ENCODE results near the gene RRP1. TPM values are rescaled to one million over a fixed set of nuclear protein-coding genes. Genes with fewer than 3 reads are reported as not detected.

Gene RRP1
- total RNA-seq, 2 experiments from 2014 or later: 50.3 to 55.0 TPM

DNA sequence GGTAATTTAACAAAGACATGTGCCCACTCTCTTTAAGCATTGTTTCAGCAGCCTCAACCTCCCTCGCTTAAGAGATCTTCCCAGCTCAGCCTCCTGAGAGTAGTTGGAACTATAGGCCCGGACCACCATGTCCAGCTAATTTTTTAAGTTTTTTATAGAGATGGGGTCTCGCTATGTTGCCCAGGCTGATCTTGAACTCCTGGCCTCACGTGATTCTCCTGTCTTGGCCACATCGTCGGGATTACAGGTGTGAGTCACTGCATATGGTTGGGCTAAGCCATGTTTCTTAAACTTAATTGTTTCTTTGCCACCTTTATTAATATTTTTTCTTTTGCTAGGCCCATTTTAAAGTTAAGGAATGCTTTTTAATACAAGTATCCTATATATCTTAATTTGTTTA is 57.1 kb downstream of the RRP1 start:
- H3K4me1 ChIP-seq (ENCODE audit: insufficient read depth, low read length, poor library complexity, severe bottlenecking): peaks cover 5% of the 10 kb centered on the region
- TF ChIP-seq CTCF (conservative IDR thresholded peaks at IDR 0.05; ENCODE audit: low read length): no peak
- no peak for TF ChIP-seq EZH2phosphoT487 (IDR thresholded peaks at IDR 0.05; ENCODE audit: borderline replicate concordance, low read depth, low read length)
- BruUV-seq (replicated peaks): no TSS peak
- ChIA-PET CTCF (ENCODE audit: unreplicated experiment) (no interaction called here), POLR2A (no interaction called here)
- H2AFZ ChIP-seq (ENCODE audit: low read length): no peak overlapping the region
- H3K4me3 ChIP-seq (ENCODE audit: low read depth, low read length, poor library complexity, severe bottlenecking): no peak overlapping the region
- no peaks in the 10 kb centered on the region for H3K9me2 ChIP-seq (ENCODE audit: insufficient read depth, low read length)
- H3K27ac ChIP-seq (ENCODE audit: low read depth, low read length, poor library complexity, severe bottlenecking): no peak overlapping the region
- intact Hi-C loops (cut with micrococcal nuclease; ENCODE audit: unreplicated experiment): no loop called here
- no peak overlapping the region for H3K4me2 ChIP-seq (ENCODE audit: low read length)
- H3K36me3 ChIP-seq (ENCODE audit: insufficient read depth, low read length): no peaks in the 10 kb centered on the region
- no peaks in the 10 kb centered on the region for H4K20me1 ChIP-seq (ENCODE audit: insufficient read depth, low read length)
- H3K9me3 ChIP-seq (ENCODE audit: low read length): no peaks in the 10 kb centered on the region
- no peaks in the 10 kb centered on the region for H3K79me2 ChIP-seq (ENCODE audit: insufficient read depth, low read depth, low read length)
- no peak for DNase-seq (ENCODE audit: low spot score)

- CTCF ChIA-PET (ENCODE audit: unreplicated experiment): interaction anchor here (0.5 kb wide), 1 partner anchor 11 kb away, joined by 3 read pairs; no protein-coding TSS in a partner anchor
- DNase-seq (ENCODE audit: low spot score): no peak
- Histone ChIP-seq H3K9me3 (ENCODE audit: low read length) (no peaks in the 10 kb centered on the region), H2AFZ (ENCODE audit: low read length) (no peak overlapping the region), H3K9me2 (ENCODE audit: insufficient read depth, low read length) (no peaks in the 10 kb centered on the region), H3K4me2 (ENCODE audit: low read length) (no peak overlapping the region), H3K79me2 (ENCODE audit: insufficient read depth, low read depth, low read length) (no peaks in the 10 kb centered on the region), H3K27ac (ENCODE audit: low read depth, low read length, poor library complexity, severe bottlenecking) (no peak overlapping the region), H3K4me3 (ENCODE audit: low read depth, low read length, poor library complexity, severe bottlenecking) (no peak overlapping the region), H3K4me1 (ENCODE audit: insufficient read depth, low read length, poor library complexity, severe bottlenecking) (peaks cover 5% of the 10 kb centered on the region), H3K36me3 (ENCODE audit: insufficient read depth, low read length) (no peaks in the 10 kb centered on the region), H4K20me1 (ENCODE audit: insufficient read depth, low read length) (no peaks in the 10 kb centered on the region)
- POLR2A ChIA-PET: no interaction called here
- no peak for TF ChIP-seq EZH2phosphoT487 (IDR thresholded peaks at IDR 0.05; ENCODE audit: borderline replicate concordance, low read depth, low read length)
- TF ChIP-seq CTCF (conservative IDR thresholded peaks at IDR 0.05; ENCODE audit: low read length): no peak
- intact Hi-C loops (cut with micrococcal nuclease; ENCODE audit: unreplicated experiment): no loop called here
- BruUV-seq (replicated peaks): no TSS peak
Observed at GRCh38 chr21:43847301-43847700, 57.9 kb downstream of the RRP1 start.

GRCh38 chr21:43848771-43849170 is 59.4 kb downstream of the RRP1 start:
- no peak for DNase-seq (ENCODE audit: low spot score)
- TF ChIP-seq EZH2phosphoT487 (IDR thresholded peaks at IDR 0.05; ENCODE audit: borderline replicate concordance, low read depth, low read length) (no peak), CTCF (conservative IDR thresholded peaks at IDR 0.05; ENCODE audit: low read length) (no peak)
- Histone ChIP-seq H4K20me1 (ENCODE audit: insufficient read depth, low read length) (no peaks in the 10 kb centered on the region), H3K9me2 (ENCODE audit: insufficient read depth, low read length) (no peaks in the 10 kb centered on the region), H3K36me3 (ENCODE audit: insufficient read depth, low read length) (no peaks in the 10 kb centered on the region), H3K27ac (ENCODE audit: low read depth, low read length, poor library complexity, severe bottlenecking) (no peak overlapping the region), H3K4me1 (ENCODE audit: insufficient read depth, low read length, poor library complexity, severe bottlenecking) (no peaks in the 10 kb centered on the region), H3K9me3 (ENCODE audit: low read length) (no peaks in the 10 kb centered on the region), H3K4me2 (ENCODE audit: low read length) (no peak overlapping the region), H2AFZ (ENCODE audit: low read length) (no peak overlapping the region), H3K79me2 (ENCODE audit: insufficient read depth, low read depth, low read length) (no peaks in the 10 kb centered on the region), H3K4me3 (ENCODE audit: low read depth, low read length, poor library complexity, severe bottlenecking) (no peak overlapping the region)
- ChIA-PET CTCF (ENCODE audit: unreplicated experiment) (no interaction called here), POLR2A (no interaction called here)
- BruUV-seq (replicated peaks): no TSS peak
- intact Hi-C loops (cut with micrococcal nuclease; ENCODE audit: unreplicated experiment): no loop called here

Measured in OCI-LY7 (cell line).